Lower leg skin (tissue), 4 donors: Measurements from ENCODE around the gene RASD2. TPM values are rescaled to one million over a fixed set of nuclear protein-coding genes. Genes with fewer than 3 reads are reported as not detected.

Experiments used
- DNase-seq, 2 donors: peaks; one replicate each; pipeline ENCODE4 v3.0.0-alpha.2; 2019; ENCODE audit warnings: low spot score in 2 of 2
- H3K4me3 ChIP-seq: fragments of 200-600 bp; sonication (generic); 2 replicates; pipeline ENCODE4 v1.5.1; 2017; ENCODE audit warnings: mild to moderate bottlenecking, low read depth; ENCODE audit not compliant: poor library complexity, severe bottlenecking
- POLR2A ChIP-seq, 2 donors: fragments of 450-650 bp; IDR thresholded peaks; one replicate each; pipeline ENCODE4 v1.6.1; 2016 to 2017; ENCODE audit warnings: antibody characterized with exemption in 2 of 2, mild to moderate bottlenecking in 1 of 2, moderate library complexity in 1 of 2
- WGBS, 2 donors: methylation state at CpG; one replicate each; pipeline ENCODE4 v1.1.5; 2018; 5-methylcytosine and 5-hydroxymethylcytosine counted together
- intact Hi-C: fragments of 100-400 bp; cut with DNase I; formaldehyde crosslinking; loops from one replicate; pipeline ENCODE4 v1.15.0; 2023; ENCODE audit warnings: low total_unique reads
- total RNA-seq, 4 donors: library from RNA; depleted of rRNA; stranded (reverse); fragments of >200 nt; gene quantifications; one replicate each; pipeline ENCODE4 v1.1.0, GENCODE V29; 2016
- TF ChIP-seq, protein P1 (sequence below), 3 donors: fragments of 450-650 bp; IDR thresholded peaks; one replicate each; pipeline ENCODE4 v1.5.1; 2016; ENCODE audit warnings: antibody characterized with exemption in 3 of 3, mild to moderate bottlenecking in 3 of 3, moderate library complexity in 2 of 3

The RASD2 gene
- total RNA-seq, 4 donors from 2014 or later: 0.27 to 3.2 (median 1.4) TPM

GRCh38 chr22:35598396-35598710 lies 57.7 kb downstream of the RASD2 start:
- no peak for DNase-seq
- intact Hi-C loops: no loop called here
- no peak overlapping the region for H3K4me3 ChIP-seq
- 90 to 98% methylated on average over 4 of the region's 4 CpGs for WGBS, 2 donors
- TF ChIP-seq POLR2A (IDR thresholded peaks at IDR 0.05): no peak
- TF ChIP-seq, protein P1, sequence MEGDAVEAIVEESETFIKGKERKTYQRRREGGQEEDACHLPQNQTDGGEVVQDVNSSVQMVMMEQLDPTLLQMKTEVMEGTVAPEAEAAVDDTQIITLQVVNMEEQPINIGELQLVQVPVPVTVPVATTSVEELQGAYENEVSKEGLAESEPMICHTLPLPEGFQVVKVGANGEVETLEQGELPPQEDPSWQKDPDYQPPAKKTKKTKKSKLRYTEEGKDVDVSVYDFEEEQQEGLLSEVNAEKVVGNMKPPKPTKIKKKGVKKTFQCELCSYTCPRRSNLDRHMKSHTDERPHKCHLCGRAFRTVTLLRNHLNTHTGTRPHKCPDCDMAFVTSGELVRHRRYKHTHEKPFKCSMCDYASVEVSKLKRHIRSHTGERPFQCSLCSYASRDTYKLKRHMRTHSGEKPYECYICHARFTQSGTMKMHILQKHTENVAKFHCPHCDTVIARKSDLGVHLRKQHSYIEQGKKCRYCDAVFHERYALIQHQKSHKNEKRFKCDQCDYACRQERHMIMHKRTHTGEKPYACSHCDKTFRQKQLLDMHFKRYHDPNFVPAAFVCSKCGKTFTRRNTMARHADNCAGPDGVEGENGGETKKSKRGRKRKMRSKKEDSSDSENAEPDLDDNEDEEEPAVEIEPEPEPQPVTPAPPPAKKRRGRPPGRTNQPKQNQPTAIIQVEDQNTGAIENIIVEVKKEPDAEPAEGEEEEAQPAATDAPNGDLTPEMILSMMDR (IDR thresholded peaks at IDR 0.05): no peak

DNA sequence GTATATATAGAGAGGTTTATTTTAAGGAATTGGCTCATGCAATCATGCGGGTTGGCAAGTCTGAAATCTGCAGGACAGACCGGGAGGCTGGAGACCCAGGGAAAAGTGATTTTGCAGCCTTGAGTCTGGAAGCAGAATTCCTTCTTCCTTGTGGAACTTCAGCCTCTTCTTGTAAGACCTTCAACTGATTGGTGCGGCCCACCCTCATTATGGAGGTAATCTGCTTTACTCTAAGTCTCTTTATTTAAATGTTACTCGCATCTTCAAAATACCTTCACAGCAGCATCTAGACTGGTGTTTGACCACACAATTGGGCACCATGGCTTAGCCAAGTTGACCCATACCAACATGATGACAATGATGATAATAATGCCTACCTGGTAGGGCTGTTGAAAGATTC lies 58.7 kb downstream of the RASD2 start:
- no peak for TF ChIP-seq POLR2A (IDR thresholded peaks at IDR 0.05)
- TF ChIP-seq, protein P1 (IDR thresholded peaks at IDR 0.05): no peak
- no peak for DNase-seq
- WGBS, 2 donors: 91% methylated on average over 4 of the region's 4 CpGs
- H3K4me3 ChIP-seq: no peak overlapping the region
- intact Hi-C loops: no loop called here

DNA sequence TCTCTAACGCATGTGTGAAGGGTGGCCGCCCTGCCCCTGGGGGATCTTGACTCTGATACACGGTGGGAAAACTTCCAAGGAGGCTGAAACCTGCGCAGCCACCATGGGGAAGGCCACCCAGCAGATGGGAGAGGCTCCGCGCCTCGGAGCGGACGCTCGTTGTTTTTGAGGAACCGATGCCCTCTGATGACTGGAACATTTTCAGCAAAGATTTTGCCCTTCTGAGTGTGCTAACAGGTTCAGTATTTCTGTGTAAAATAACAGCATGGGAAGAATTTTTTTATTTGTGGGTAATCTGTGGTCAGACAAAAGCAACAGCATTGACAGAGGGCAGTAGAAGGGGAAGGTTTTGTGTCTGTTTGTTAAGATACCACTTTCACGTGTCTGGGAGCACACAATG lies 59.8 kb downstream of the RASD2 start:
- no peak for DNase-seq
- WGBS, 2 donors: 36 to 40% methylated on average over 12 of the region's 12 CpGs
- no peak for TF ChIP-seq POLR2A (IDR thresholded peaks at IDR 0.05)
- TF ChIP-seq, protein P1 (IDR thresholded peaks at IDR 0.05): no peak
- intact Hi-C loops: no loop called here
- H3K4me3 ChIP-seq: no peak overlapping the region

- H3K4me3 ChIP-seq: no peak overlapping the region
- TF ChIP-seq, protein P1 (IDR thresholded peaks at IDR 0.05): no peak
- TF ChIP-seq POLR2A (IDR thresholded peaks at IDR 0.05): no peak
- WGBS, 2 donors: 94 to 98% methylated on average over 5 of the region's 5 CpGs
- DNase-seq: no peak
- intact Hi-C loops: no loop called here
Measured at GRCh38 chr22:35601013-35601580, 60.5 kb downstream of the RASD2 start.

GRCh38 chr22:35601743-35602615 lies 61.3 kb downstream of the RASD2 start:
- intact Hi-C loops: no loop called here
- no peak overlapping the region for H3K4me3 ChIP-seq
- peak in 1 of 2 donors; percentile 49 for DNase-seq
- 44 to 56% methylated on average over 9 of the region's 9 CpGs for WGBS, 2 donors
- TF ChIP-seq, protein P1 (IDR thresholded peaks at IDR 0.05): peak in 1 of 3 donors; percentile 5
- TF ChIP-seq POLR2A (IDR thresholded peaks at IDR 0.05): no peak

Other genes with a start within 250 kb of the RASD2 start
- gene TOM1, start 240.9 kb upstream of the RASD2 start, total RNA-seq: 100 to 1,000 TPM; 127 to 162 (median 143) TPM
- 100 to 1,000 TPM in 3 of 4 donors, 10 to 100 TPM in 1; 85.5 to 156 (median 112) TPM for gene HMOX1, start 159.7 kb upstream of the RASD2 start, total RNA-seq
- gene MCM5, start 140.7 kb upstream of the RASD2 start, total RNA-seq: 10 to 100 TPM; 10.1 to 44.3 (median 20.8) TPM
- gene MB, start 76.5 kb downstream of the RASD2 start, total RNA-seq: 10 to 100 TPM in 2 of 4 donors, 1 to 10 TPM in 2; 2.2 to 23.4 (median 9.6) TPM
- gene APOL6, start 107.6 kb downstream of the RASD2 start, total RNA-seq: 1 to 10 TPM; 3.0 to 3.9 (median 3.8) TPM
- not detected for gene APOL5, start 177.0 kb downstream of the RASD2 start, total RNA-seq